Adrenal gland (tissue), 5 donors: ENCODE results near the gene TBX6.

Experiments
- POLR2A ChIP-seq, 2 donors: fragments of 450-650 bp; IDR thresholded peaks; one replicate each; pipeline ENCODE4 v1.6.1; 2017; ENCODE audit warnings: antibody characterized with exemption in 2 of 2, mild to moderate bottlenecking in 2 of 2, moderate library complexity in 1 of 2
- TF ChIP-seq, protein P1 (sequence below), 6 experiments: fragments of 450-650 bp in 4 of 6; fragments of 200-600 bp in 2 of 6; sonication (generic) in 1 of 6; IDR thresholded peaks; 1 replicate in 5 of 6; 2 replicates in 1 of 6; pipeline versions ENCODE4 v1.5.1 to v1.8.0; 2016 to 2021; ENCODE audit warnings: antibody characterized with exemption in 6 of 6, mild to moderate bottlenecking in 2 of 6, moderate library complexity in 1 of 6
- donor health status: DM: no; HTN: no; CAD: no.

DNA sequence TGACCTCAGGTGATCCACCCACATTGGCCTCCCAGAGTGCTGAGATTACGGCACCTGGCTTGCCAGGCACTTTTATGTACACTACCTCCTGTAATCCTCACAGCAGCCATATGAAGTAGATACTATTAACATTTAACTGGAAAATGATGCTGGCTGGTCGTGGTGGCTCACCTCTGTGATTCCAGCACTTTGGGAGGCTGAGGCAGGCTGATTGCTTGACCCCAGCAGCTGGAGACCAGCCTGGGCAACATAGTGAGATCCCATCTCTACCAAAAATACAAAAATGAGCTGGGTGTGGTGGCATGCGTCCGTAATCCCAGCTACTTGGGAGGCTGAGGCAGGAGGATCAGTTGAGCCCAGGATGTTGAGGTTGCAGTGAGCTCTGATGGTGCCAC is 33.3 kb upstream of the TBX6 start:
- TF ChIP-seq, protein P1, sequence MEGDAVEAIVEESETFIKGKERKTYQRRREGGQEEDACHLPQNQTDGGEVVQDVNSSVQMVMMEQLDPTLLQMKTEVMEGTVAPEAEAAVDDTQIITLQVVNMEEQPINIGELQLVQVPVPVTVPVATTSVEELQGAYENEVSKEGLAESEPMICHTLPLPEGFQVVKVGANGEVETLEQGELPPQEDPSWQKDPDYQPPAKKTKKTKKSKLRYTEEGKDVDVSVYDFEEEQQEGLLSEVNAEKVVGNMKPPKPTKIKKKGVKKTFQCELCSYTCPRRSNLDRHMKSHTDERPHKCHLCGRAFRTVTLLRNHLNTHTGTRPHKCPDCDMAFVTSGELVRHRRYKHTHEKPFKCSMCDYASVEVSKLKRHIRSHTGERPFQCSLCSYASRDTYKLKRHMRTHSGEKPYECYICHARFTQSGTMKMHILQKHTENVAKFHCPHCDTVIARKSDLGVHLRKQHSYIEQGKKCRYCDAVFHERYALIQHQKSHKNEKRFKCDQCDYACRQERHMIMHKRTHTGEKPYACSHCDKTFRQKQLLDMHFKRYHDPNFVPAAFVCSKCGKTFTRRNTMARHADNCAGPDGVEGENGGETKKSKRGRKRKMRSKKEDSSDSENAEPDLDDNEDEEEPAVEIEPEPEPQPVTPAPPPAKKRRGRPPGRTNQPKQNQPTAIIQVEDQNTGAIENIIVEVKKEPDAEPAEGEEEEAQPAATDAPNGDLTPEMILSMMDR (IDR thresholded peaks at IDR 0.05) = no peak
- no peak for TF ChIP-seq POLR2A (IDR thresholded peaks at IDR 0.05)
